ENCODE measurements around the gene LIFR. TPM values are rescaled to one million over a fixed set of nuclear protein-coding genes. Genes with fewer than 3 reads are reported as not detected.

The LIFR gene
- total RNA-seq, 1 donor from 2014 or later: 2.2 TPM

DNA sequence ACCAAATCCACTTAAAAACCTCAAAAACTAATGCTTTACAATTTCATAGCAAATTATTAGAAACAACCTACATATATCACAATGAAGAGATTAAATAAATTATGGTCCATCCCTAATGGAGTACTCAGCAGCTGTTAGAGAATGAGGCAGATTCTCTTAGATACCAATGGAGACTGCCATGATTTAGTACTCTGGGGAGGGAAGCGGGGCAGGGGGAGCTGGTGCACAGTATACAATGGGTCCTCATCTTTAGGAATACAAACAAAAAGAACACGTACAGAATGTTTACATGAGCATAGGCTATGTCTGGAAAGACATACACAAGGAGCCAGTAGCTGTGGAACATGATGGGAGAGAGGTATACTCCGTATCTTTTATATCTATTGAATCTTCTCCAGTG is 2.0 kb downstream of the LIFR start:
- Mint-ChIP-seq H3K36me3 (peaks cover 2% of the 10 kb centered on the region), H3K4me1 (peaks cover 41% of the 10 kb centered on the region)
- no peaks in the 10 kb centered on the region for H3K79me2 ChIP-seq (ENCODE audit: low read depth)

DNA sequence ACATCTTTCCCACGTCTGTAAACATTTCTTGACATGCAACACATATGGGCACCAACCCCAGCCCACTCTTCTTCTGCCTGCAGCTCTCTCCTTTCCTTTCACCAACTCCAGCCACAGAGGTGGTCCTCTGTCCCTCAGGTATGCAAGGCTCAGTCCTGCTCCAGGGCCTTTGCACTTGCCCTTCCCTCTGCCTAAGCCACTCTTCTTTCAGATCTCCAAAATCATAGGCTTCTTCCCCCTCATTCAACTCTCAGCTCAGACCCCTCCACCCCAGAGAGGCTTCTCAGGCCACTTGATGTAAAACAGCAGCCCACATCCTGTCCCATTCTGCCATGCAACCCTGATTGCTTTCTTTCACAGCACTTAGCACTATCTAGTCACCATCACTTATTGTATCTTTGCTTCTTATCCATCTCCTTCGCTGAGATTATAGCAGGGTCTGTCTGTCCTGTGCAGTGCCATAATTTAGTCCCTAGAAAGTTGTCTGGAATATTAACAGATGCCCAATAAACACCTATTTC is 3.4 kb downstream of the LIFR start:
- Mint-ChIP-seq H3K4me1 (peaks cover 33% of the 10 kb centered on the region), H3K4me3 (no peak overlapping the region), H3K27ac (no peak overlapping the region), H3K27me3 (ENCODE audit: insufficient read depth, low read depth) (no peaks in the 10 kb centered on the region), H3K9me3 (no peaks in the 10 kb centered on the region), H3K36me3 (peaks cover 6% of the 10 kb centered on the region)
- Histone ChIP-seq H4K20me1 (ENCODE audit: low read depth) (peaks cover 4% of the 10 kb centered on the region), H3K4me1 (peaks cover 6% of the 10 kb centered on the region), H3K9me3 (ENCODE audit: low read depth) (no peaks in the 10 kb centered on the region), H3K27me3 (peaks cover 37% of the 10 kb centered on the region), H3K4me3 (no peak overlapping the region), H3K79me2 (ENCODE audit: low read depth) (no peaks in the 10 kb centered on the region), H2AFZ (replicated peaks) (no peak overlapping the region), H3K4me2 (no peak overlapping the region), H3K36me3 (no peaks in the 10 kb centered on the region), H3K27ac (no peak overlapping the region), H3F3A (ENCODE audit: low read depth) (peaks cover 16% of the 10 kb centered on the region), H3K9ac (no peak overlapping the region)
- DNase-seq (ENCODE audit: low spot score): no peak
- TF ChIP-seq EZH2 (IDR thresholded peaks at IDR 0.05): no peak
- TF ChIP-seq, protein P1, sequence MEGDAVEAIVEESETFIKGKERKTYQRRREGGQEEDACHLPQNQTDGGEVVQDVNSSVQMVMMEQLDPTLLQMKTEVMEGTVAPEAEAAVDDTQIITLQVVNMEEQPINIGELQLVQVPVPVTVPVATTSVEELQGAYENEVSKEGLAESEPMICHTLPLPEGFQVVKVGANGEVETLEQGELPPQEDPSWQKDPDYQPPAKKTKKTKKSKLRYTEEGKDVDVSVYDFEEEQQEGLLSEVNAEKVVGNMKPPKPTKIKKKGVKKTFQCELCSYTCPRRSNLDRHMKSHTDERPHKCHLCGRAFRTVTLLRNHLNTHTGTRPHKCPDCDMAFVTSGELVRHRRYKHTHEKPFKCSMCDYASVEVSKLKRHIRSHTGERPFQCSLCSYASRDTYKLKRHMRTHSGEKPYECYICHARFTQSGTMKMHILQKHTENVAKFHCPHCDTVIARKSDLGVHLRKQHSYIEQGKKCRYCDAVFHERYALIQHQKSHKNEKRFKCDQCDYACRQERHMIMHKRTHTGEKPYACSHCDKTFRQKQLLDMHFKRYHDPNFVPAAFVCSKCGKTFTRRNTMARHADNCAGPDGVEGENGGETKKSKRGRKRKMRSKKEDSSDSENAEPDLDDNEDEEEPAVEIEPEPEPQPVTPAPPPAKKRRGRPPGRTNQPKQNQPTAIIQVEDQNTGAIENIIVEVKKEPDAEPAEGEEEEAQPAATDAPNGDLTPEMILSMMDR (IDR thresholded peaks at IDR 0.05): no peak
- TF ChIP-seq EZH2phosphoT487 (IDR thresholded peaks at IDR 0.05): no peak

More for the DNA sequence above, 2.0 kb downstream of the LIFR start:
- Histone ChIP-seq H3K4me3 (no peak overlapping the region), H3K27me3 (peaks cover 45% of the 10 kb centered on the region), H3K4me2 (no peak overlapping the region), H3K27ac (no peak overlapping the region), H2AFZ (replicated peaks) (no peak overlapping the region), H3K9me3 (ENCODE audit: low read depth) (no peaks in the 10 kb centered on the region), H3K4me1 (peaks cover 6% of the 10 kb centered on the region), H3K9ac (no peak overlapping the region), H4K20me1 (ENCODE audit: low read depth) (peaks cover 4% of the 10 kb centered on the region), H3F3A (ENCODE audit: low read depth) (peaks cover 16% of the 10 kb centered on the region), H3K36me3 (no peaks in the 10 kb centered on the region)
- H3K4me3 Mint-ChIP-seq: peak overlapping the region; percentile 97
- H3K27ac Mint-ChIP-seq: no peak overlapping the region
- TF ChIP-seq EZH2phosphoT487 (IDR thresholded peaks at IDR 0.05) (no peak), EZH2 (IDR thresholded peaks at IDR 0.05) (no peak)
- TF ChIP-seq, protein P1 (IDR thresholded peaks at IDR 0.05): no peak
- DNase-seq (ENCODE audit: low spot score): no peak
- no peaks in the 10 kb centered on the region for H3K27me3 Mint-ChIP-seq (ENCODE audit: insufficient read depth, low read depth)
- no peaks in the 10 kb centered on the region for H3K9me3 Mint-ChIP-seq

DNA sequence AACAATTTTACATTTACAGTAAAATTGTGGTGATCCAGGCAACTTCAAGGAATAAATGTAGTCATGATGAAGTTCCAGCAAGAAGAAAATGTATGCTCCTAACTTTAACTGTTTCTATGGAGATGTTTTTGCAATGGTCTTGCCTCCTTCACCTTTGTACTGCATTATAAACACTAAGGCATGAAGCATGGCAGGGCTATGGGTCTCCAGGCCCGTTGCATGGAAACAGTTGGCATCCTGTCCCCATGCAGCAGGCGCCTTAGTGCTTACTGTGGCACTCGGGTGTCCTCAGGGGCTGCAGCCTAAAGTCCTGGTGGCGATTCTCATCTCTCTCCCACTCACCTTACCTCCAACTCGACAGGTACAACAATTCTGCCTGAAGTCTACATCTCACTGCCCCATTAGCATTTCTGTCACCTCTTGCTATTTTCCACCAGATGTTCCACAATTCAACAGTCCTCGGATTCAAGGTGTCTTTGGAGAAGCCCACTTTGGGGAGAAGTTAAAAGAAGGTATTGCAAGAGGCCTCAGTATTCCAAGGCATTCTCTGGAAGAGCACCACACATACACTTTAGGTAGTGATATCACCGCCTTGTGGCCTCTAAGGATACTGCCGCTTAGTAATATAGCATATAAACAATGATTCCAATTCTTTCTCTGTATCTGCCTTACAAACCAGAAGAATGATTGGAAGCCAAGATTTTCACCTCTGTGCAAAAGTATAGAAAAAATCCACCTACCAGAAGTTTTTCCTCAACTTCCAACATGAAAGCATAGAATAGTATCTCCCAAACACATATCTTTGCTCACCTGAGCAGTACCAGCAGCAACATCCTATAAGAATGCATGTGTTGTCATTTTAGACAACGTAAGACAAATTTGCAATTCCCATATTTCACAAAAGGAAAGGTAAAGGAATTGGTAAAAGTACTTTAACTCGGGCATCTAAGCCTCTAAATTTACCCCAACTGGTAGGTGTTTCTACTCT is 5.1 kb downstream of the LIFR start:
- H4K20me1 ChIP-seq (ENCODE audit: low read depth): peaks cover 4% of the 10 kb centered on the region
- H3K79me2 ChIP-seq (ENCODE audit: low read depth): no peaks in the 10 kb centered on the region
- H3K27ac ChIP-seq: no peak overlapping the region
- peak; percentile 72 for DNase-seq (ENCODE audit: low spot score)
- no peak overlapping the region for H3K4me3 ChIP-seq
- H3K9ac ChIP-seq: no peak overlapping the region
- Mint-ChIP-seq H3K9me3 (no peaks in the 10 kb centered on the region), H3K4me1 (peaks cover 27% of the 10 kb centered on the region), H3K4me3 (no peak overlapping the region), H3K27me3 (ENCODE audit: insufficient read depth, low read depth) (no peaks in the 10 kb centered on the region), H3K27ac (no peak overlapping the region), H3K36me3 (peaks cover 6% of the 10 kb centered on the region)
- H3K27me3 ChIP-seq: peaks cover 28% of the 10 kb centered on the region
- no peak overlapping the region for H2AFZ ChIP-seq (replicated peaks)
- TF ChIP-seq EZH2phosphoT487 (IDR thresholded peaks at IDR 0.05): no peak
- TF ChIP-seq, protein P1 (IDR thresholded peaks at IDR 0.05): peak; percentile 72
- TF ChIP-seq EZH2 (IDR thresholded peaks at IDR 0.05): no peak
- no peaks in the 10 kb centered on the region for H3K36me3 ChIP-seq
- H3F3A ChIP-seq (ENCODE audit: low read depth): peaks cover 8% of the 10 kb centered on the region
- H3K4me1 ChIP-seq: no peaks in the 10 kb centered on the region
- H3K9me3 ChIP-seq (ENCODE audit: low read depth): no peaks in the 10 kb centered on the region
- H3K4me2 ChIP-seq: no peak overlapping the region
